Stimulated activated CD8-positive, alpha-beta memory T cell treated with anti-CD3 and anti-CD28 coated beads, Interleukin-2, amount 100 ng/mL, for 1 hour (primary cell): ENCODE measurements around the gene ZSCAN5A.
"Not testable (repeated sequence)": the region's sequence is repeated elsewhere in the genome, so short reads cannot be mapped to it uniquely, and the experiment has no call there.

Experiments
- DNase-seq, 2 donors: peaks; one replicate each; pipeline ENCODE4 v3.0.0-alpha.2; 2020; ENCODE audit warnings: low read depth in 2 of 2

ZSCAN5A gene

GRCh38 chr19:56207581-56207980, 107.1 kb downstream of the ZSCAN5A start:
- DNase-seq = not testable (repeated sequence)

- no peak for DNase-seq
Measured at GRCh38 chr19:56201973-56202372, 112.7 kb downstream of the ZSCAN5A start, which contains the start of gene ZSCAN5C. ZSCAN5C (plus strand) TSS chr19:56202273; CDS start chr19:56205914, 3,641 bp downstream.

GRCh38 chr19:56199687-56200086, 115.0 kb downstream of the ZSCAN5A start:
- DNase-seq = no peak

- DNase-seq = not testable (repeated sequence)
Measured at GRCh38 chr19:56197646-56198045, 117.0 kb downstream of the ZSCAN5A start, which contains the start of gene ZSCAN5B. ZSCAN5B (minus strand) TSS chr19:56197783; CDS start chr19:56193052, 4,731 bp downstream.

- no peak for DNase-seq
Measured at GRCh38 chr19:56193981-56194640, 120.5 kb downstream of the ZSCAN5A start.

GRCh38 chr19:56191711-56192110, 122.9 kb downstream of the ZSCAN5A start:
- DNase-seq = no peak

GRCh38 chr19:56191115-56191514, 123.5 kb downstream of the ZSCAN5A start:
- DNase-seq = no peak

- DNase-seq = no peak
Measured at GRCh38 chr19:56189785-56190184, 124.9 kb downstream of the ZSCAN5A start.

- DNase-seq = no peak
Measured at GRCh38 chr19:56177564-56178243, 136.9 kb downstream of the ZSCAN5A start.

GRCh38 chr19:56176881-56177280, 137.8 kb downstream of the ZSCAN5A start:
- DNase-seq = no peak

- not testable (repeated sequence) for DNase-seq
Measured at GRCh38 chr19:56176310-56176709, 138.3 kb downstream of the ZSCAN5A start.

- DNase-seq = not testable (repeated sequence)
Measured at GRCh38 chr19:56175861-56176307, 138.8 kb downstream of the ZSCAN5A start, which contains the start of gene GALP. GALP (plus strand) TSS chr19:56176008; CDS start chr19:56177109, 1,101 bp downstream.

- no peak for DNase-seq
Measured at GRCh38 chr19:56174550-56174949, 140.1 kb downstream of the ZSCAN5A start.

GRCh38 chr19:56174086-56174485, 140.6 kb downstream of the ZSCAN5A start:
- DNase-seq = no peak
